Breast epithelium (tissue), 4 donors: Measurements from ENCODE around the gene MAFG. TPM values are rescaled to one million over a fixed set of nuclear protein-coding genes. Genes with fewer than 3 reads are reported as not detected.

ENCODE experiments used
- DNase-seq, 2 donors: peaks; one replicate each; pipeline ENCODE4 v3.0.0-alpha.2; 2019; ENCODE audit warnings: low spot score in 2 of 2
- H3K27ac ChIP-seq, 2 donors: fragments of 200-600 bp; sonication (generic) in 1 of 2; one replicate each; pipeline ENCODE4 v1.5.1; 2016 to 2019; ENCODE audit warnings: mild to moderate bottlenecking in 1 of 2
- H3K27me3 ChIP-seq, 2 donors: fragments of 200-600 bp; sonication (generic) in 1 of 2; one replicate each; pipeline versions ENCODE4 v1.5.1 to v1.6.0; 2017 to 2019; ENCODE audit warnings: control low read depth in 1 of 2, mild to moderate bottlenecking in 1 of 2
- H3K36me3 ChIP-seq: fragments of 200-600 bp; one replicate; pipeline ENCODE4 v1.5.1; 2019
- H3K4me1 ChIP-seq, 2 donors: fragments of 200-600 bp; sonication (generic); one replicate each; pipeline ENCODE4 v1.5.1; 2016 to 2019; ENCODE audit warnings: control low read depth in 1 of 2
- H3K4me3 ChIP-seq, 3 donors: fragments of 200-600 bp; sonication (generic); 1 replicate in 2 of 3; 2 replicates in 1 of 3; pipeline ENCODE4 v1.5.1; 2016 to 2019; ENCODE audit warnings: mild to moderate bottlenecking in 3 of 3, moderate library complexity in 2 of 3
- H3K9me3 ChIP-seq, 2 donors: fragments of 200-600 bp; sonication (generic) in 1 of 2; one replicate each; pipeline ENCODE4 v1.5.1; 2016 to 2019; ENCODE audit warnings: control low read depth in 1 of 2
- CTCF ChIP-seq, 3 donors: fragments of 450-650 bp; IDR thresholded peaks; one replicate each; pipeline ENCODE4 v1.5.1; 2016 to 2017; ENCODE audit warnings: antibody characterized with exemption in 3 of 3, mild to moderate bottlenecking in 3 of 3, moderate library complexity in 3 of 3
- POLR2A ChIP-seq: fragments of 450-650 bp; IDR thresholded peaks from one replicate; pipeline ENCODE4 v1.6.1; 2016; ENCODE audit warnings: antibody characterized with exemption, mild to moderate bottlenecking, moderate library complexity
- POLR2AphosphoS5 ChIP-seq, 3 donors: sonication (generic); formaldehyde crosslinking; IDR thresholded peaks; one replicate each; pipeline ENCODE4 v1.6.1; 2017; ENCODE audit warnings: antibody characterized with exemption in 3 of 3
- intact Hi-C: fragments of 100-400 bp; cut with DNase I; formaldehyde crosslinking; loops from one replicate; pipeline ENCODE4 v1.15.1; 2023; ENCODE audit warnings: low total_unique reads
- total RNA-seq, 3 donors: library from RNA; depleted of rRNA; stranded (reverse); fragments of >200 nt; gene quantifications; one replicate each; pipeline ENCODE4 v1.1.0, GENCODE V29; 2016

MAFG gene
- total RNA-seq, 3 donors from 2014 or later: 12.3 to 15.2 (median 14.1) TPM

GRCh38 chr17:81902023-81902652 is 25.4 kb downstream of the MAFG start, which contains the start of gene NPB:
Gene NPB (plus strand): TSS chr17:81902238. CDS start chr17:81902278, 40 bp downstream.
- TF ChIP-seq POLR2A (no peak), CTCF (IDR thresholded peaks at IDR 0.05) (no peak), POLR2AphosphoS5 (IDR thresholded peaks at IDR 0.05) (no peak)
- H3K9me3 ChIP-seq: no peaks in the 10 kb centered on the region
- DNase-seq: no peak

GRCh38 chr17:81901167-81902022 is 26.1 kb downstream of the MAFG start:
- no peak for DNase-seq
- no peak overlapping the region for H3K27ac ChIP-seq

More at GRCh38 chr17:81902023-81902652, 25.4 kb downstream of the MAFG start, which contains the start of gene NPB:
- intact Hi-C loops: no loop called here
- H3K36me3 ChIP-seq: no peaks in the 10 kb centered on the region
- no peak within 1 kb of the TSS for H3K27ac ChIP-seq
- peak within 1 kb of the TSS; percentile 23 to 70 (median 49) for H3K4me3 ChIP-seq
- no peaks in the 10 kb centered on the region for H3K27me3 ChIP-seq
- no peaks in the 10 kb centered on the region for H3K4me1 ChIP-seq

GRCh38 chr17:81900181-81900820 is 27.2 kb downstream of the MAFG start:
- Histone ChIP-seq H3K4me3 (no peak overlapping the region), H3K27ac (no peak overlapping the region), H3K9me3 (no peaks in the 10 kb centered on the region), H3K4me1 (no peaks in the 10 kb centered on the region), H3K27me3 (no peaks in the 10 kb centered on the region), H3K36me3 (no peaks in the 10 kb centered on the region)
- no peak for DNase-seq
- TF ChIP-seq CTCF (IDR thresholded peaks at IDR 0.05): no peak
- no peak for TF ChIP-seq POLR2A
- no peak for TF ChIP-seq POLR2AphosphoS5 (IDR thresholded peaks at IDR 0.05)
- intact Hi-C loops: no loop called here

More at GRCh38 chr17:81901167-81902022, 26.1 kb downstream of the MAFG start:
- TF ChIP-seq POLR2A (no peak), POLR2AphosphoS5 (IDR thresholded peaks at IDR 0.05) (no peak), CTCF (IDR thresholded peaks at IDR 0.05) (no peak)
- no peaks in the 10 kb centered on the region for H3K4me1 ChIP-seq
- peak overlapping the region; percentile 23 to 70 (median 49) for H3K4me3 ChIP-seq
- intact Hi-C loops: no loop called here
- no peaks in the 10 kb centered on the region for H3K36me3 ChIP-seq
- H3K27me3 ChIP-seq: no peaks in the 10 kb centered on the region
- no peaks in the 10 kb centered on the region for H3K9me3 ChIP-seq

- intact Hi-C loops: no loop called here
- H3K36me3 ChIP-seq: no peaks in the 10 kb centered on the region
These were observed 27.9 kb downstream of the MAFG start for GRCh38 chr17:81899514-81900166.

More at GRCh38 chr17:81899514-81900166, 27.9 kb downstream of the MAFG start:
- no peak for DNase-seq
- no peak for TF ChIP-seq POLR2AphosphoS5 (IDR thresholded peaks at IDR 0.05)
- TF ChIP-seq POLR2A: no peak
- no peak for TF ChIP-seq CTCF (IDR thresholded peaks at IDR 0.05)
- Histone ChIP-seq H3K9me3 (no peaks in the 10 kb centered on the region), H3K27me3 (no peaks in the 10 kb centered on the region), H3K4me3 (no peak overlapping the region), H3K27ac (no peak overlapping the region), H3K4me1 (no peaks in the 10 kb centered on the region)
